ENCODE results near the gene NECAB2.

The NECAB2 gene

DNA sequence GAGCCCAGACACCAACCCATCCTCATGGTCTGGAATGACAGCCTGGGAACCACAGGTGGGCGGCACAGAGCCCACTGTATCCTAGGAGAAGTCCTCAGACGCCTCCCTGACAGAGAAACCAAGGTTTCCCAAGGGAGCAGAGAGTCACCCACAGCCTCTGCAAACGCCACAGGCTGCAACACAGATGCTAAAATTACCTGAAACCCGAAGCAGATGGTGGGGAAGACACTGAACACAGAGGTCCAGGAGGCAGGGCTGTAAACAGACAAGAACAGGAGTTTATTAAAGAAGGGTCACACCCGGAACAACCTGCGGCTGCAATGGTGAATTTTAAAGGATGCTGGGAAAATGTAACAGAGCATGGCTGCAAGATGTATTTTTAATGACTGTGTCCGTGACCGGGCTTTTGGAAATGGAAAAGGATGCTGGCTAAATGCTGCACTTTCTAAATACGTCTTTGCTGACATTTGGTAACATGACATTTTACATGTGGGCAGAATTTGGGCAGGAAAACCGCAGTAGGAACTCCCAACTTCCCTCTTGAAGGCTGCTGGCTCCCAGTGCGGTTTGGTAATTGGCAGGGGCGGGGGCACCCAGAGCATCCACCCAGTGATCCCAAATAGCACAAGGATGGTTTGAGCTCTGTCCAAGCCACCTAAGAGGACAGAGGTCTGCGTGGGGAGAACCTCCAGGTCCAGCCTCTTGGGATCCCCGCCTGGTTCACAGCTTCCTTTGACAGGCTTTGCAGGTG lies 61.4 kb downstream of the NECAB2 start:
- DNase-seq = no peak

DNA sequence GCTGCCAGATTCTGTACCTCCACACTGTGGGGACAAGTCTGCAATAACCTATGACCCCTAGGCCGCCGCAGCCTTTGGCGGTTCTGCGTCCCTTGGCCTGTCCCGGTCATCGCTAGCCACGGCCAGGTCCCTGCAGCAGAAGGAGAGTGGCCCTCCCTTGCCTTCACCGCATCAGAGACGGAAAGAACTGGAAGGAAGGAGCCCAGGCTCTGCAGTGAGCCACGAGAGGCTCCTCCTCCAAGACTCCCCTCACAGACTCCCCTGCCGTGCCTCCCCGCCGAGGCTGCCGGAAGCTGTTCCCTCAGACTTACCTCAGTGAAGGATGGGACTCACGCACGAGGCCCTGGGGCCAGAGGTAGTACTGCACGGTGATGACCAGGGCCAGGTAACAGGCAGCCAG lies 63.5 kb downstream of the NECAB2 start:
- DNase-seq = no peak

DNA sequence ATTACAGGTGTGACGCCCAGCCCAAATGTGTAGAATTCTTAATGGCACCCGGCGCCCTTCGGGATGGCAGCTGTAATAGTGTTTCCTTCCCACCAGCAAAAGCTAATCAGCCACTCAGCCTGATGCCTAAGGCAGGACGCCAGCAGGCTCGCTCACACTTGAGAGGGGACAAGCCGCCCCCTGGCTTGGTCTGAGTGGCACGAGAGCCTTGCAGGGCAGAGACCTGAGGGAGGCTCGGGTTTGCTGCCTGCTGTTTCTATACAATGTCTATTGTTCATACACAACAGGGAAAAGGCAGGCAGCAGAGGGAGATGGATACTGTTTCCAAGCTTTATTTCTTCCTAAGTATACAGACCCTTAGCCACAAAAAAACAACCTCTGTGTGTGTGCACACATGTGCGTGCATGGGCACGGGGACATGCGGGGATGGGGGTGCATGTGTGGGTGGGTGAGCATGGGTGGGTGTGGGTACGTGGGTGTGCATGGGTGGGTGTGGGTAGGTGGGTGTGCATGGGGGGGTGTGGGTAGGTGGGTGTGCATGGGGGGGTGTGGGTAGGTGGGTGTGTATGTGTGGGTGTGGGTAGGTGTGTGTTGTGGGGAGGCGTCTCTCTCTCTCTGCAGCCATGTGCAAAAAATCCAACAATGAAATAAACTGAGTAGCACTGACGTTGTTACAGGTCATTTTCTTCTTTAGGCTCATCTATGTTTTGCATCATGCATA lies 64.6 kb downstream of the NECAB2 start:
- DNase-seq = peak; percentile 38

DNA sequence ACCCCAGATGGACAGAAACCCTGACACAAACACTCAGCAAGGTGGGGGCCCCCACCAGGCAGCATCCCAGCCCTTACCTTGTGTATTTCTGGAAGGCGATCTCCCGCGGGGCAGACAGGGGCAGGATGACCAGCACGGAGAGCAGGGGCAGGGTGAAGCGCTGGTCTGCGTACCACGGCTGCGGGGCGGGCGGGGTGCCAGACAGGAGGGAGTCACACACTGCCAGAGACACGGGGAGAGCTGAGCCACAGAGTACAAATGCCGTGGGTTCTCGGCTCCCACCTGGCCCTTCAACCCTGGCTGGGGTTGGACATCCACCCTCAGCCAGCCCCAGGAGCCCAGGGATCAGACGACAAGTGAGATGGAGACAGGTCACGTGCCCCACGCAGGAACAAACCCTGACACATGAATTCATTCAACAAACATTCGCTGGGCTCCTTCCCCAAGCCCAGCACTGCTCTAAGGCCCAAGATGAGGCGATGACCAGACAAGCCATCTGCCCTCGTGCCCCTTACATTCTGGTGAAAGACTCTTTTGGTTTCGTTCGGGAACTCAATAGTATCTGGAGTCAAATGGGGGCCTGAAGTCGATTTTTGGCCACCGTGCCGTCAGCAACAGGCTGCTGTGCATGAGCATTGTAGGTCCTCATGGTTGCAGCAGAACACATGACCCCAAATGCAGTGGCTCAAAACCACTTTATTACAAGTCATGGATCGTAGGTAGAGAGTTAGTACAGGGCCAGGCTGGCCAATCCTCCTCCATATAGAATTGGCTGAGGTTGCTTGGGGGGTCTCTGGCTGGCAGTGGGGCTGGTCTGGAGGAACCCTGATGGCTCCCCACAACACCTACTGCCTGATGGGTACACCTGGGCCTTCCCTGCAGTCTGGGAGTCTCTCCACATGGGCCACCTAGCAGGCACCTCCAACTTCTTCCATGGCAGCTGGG lies 65.5 kb downstream of the NECAB2 start:
- DNase-seq = no peak

DNA sequence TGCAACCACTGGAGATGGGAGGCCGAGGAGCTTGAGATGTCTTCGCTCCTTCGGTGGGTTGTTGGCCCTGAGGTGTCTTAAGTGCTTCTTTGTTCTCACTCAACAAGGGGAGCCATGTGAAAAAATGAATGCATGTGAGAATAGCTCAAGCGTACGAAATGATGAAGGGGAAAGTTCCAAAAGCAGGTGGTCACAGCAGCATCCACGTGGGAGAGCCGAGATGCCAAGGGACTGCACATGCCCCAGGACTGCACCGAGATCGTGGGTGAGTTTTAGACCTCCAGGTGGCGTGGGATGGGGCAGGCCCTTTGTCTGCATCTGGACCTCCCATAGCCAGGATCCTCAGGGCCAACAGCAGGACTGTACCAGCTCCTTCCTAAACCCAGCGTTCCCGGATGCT lies 66.5 kb downstream of the NECAB2 start:
- DNase-seq = no peak

DNA sequence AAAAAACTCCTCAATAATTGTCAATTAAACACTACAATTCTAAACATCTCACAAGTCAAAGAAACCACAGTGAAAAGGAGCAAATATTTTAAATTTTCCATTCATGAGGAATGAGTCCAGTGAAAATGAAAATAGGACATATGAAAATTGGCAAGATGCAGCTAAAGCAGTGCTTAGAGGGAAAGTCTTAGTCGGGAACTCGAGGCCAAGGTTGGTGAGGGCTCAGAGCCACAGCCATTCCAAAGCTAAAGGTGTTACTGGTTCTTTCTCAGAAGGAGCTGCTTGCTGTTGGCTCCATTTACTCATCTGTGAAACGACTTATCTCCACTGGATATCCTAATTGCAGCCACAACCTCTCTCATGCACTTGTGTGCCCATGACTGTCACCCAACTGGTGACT lies 68.1 kb downstream of the NECAB2 start:
- DNase-seq = no peak

DNA sequence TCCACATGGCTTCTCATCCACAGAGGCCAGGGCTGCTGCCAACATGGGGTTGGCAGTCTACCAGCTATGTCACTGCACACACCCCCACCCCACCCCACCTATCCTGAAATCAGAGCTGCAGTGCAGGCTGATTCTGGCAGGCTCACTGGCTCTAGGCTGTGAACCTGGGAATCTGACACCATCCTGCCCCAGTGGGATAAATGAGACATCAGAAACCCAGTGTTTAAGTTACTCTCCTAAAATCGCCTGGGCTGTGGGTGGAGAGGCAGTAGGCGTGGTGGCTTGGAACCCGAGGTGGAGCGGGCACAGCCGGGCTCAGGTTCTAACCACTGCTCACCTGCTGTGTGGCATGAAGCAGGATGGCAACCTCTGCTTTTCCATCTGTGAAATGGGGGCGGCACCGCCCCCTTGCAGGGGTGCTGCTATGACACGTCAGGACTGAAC lies 69.0 kb downstream of the NECAB2 start:
- DNase-seq = no peak

DNA sequence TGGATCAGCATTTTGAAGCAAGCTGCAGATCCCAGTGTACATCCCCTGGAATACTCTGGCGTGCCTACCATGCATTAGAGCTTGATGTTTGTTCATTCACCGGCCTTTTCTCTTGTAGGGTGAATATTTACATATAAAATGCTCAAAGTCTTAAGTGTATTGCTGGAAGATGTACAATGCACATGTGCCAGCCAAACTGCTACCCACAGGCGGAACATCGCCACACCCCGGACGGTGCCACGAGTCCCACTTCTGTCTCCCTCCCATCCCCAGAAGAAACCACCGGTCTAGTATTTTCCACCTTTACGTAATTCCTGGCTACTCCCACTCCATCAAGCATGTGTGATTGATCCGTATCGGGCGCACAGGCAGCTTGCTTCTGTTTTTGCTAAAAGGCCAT lies 70.4 kb downstream of the NECAB2 start:
- DNase-seq = no peak

DNA sequence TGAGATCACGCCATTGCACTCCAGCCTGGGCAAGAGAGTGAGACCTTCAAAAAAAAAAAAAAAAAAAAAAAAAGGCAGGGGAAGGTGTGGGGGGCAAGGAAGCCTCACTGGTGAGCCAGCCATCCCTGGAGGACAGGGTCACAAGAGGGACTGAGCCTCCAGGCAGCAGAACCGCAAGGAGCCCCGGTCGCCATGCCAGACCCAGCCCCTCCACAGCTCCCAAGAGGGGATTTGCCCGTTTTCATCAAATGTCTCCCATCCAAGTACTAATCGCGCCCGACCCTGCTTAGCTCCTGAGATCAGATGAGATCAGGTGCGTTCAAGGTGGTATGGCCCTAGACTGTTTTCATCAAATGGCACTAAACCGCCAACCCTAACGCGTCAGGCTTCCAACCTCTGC lies 71.7 kb downstream of the NECAB2 start:
- DNase-seq = no peak

DNA sequence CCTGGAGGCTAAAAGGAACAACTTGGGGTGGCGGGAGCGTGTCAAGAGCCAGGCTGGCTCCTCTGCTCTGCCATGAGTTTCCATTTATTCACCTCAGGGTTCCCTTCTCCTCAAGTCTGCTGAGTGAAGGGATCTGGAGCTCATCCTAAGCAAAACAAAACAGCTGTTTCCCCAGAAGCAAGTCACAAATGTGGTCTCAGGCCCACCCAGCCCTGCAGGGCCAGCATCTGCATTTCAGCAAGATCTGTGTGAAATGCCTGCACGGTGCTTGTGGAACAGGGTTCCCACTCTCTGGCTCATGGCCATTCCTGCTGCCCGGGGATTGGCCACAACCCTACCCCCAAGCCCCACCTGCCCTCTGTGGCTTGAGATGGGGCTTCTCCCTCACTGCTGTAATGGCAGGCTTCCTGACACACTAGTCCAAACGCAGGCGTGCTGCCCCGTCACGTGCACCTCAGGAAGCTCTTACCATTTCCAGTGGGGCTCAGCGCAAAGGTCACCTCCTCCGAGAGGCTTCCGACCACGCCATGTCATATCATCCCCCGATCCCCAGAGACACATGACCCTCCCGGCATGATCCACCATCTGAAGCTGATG lies 72.3 kb downstream of the NECAB2 start:
- DNase-seq = no peak

DNA sequence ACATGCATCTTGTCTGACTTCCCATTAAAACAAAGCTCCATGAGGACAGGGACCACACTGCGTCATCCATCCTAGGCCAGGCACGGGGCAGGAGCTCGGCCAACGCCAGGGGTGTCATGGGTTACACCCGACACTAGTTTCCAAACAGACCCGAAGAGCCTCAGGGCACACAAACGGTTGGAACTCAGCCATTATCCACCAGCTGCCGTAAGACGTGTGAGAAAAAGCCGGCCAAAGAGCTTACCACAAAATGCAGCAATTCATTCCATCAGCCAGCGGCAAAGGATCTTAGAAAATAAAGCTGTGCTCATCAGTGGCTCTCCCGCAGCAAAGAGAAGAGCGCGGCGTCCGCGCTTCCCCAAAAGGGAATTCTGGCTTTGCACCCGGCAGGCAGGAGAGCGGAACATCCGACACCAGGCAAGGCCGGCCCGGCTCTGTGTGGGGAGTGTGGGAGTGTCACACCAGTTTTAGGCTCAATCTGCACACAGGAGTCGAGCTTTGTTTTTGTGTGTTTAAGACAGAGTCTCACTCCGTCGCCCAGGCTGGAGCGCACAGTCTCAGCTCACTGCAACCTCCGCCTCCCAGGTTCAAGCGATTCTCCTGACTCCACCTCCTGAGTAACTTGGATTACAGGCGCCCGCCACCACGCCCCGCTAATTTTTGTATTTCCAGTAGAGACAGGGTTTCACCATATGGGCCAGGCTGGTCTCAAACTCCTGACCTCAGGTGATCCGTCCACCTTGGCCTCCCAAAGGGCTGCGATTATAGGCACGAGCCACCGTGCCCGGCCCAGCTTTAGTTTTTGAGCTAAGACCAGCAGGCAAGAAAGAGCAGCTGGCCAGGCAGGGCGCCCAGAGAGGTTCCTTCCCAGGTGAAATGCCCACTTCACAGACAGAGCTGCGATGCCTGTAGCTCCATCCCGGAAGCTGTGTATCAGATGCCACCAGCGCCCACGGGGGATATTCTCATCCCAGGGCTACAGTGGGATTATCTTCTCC lies 73.1 kb downstream of the NECAB2 start:
- peak; percentile 23 for DNase-seq

DNA sequence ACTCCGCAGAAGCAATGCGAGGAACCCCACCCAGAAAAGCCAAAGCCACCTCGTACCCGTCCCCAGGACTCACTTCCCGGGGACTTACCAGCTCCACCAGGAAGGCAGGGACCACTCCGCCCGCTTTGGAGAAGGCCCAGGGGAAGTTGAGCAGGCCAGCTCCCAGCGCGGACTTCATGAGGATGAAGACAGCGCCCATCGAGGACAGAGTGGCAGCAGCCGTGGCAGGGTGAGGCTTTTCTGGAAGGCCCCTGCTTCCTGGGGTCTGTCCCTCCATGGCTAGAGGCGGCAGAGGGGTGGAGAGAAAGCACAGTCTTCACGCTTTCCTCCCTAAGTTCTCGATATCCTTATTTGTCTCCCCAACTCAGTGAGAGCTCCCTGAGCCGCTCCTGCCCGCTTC lies 73.8 kb downstream of the NECAB2 start:
- no peak for DNase-seq

DNA sequence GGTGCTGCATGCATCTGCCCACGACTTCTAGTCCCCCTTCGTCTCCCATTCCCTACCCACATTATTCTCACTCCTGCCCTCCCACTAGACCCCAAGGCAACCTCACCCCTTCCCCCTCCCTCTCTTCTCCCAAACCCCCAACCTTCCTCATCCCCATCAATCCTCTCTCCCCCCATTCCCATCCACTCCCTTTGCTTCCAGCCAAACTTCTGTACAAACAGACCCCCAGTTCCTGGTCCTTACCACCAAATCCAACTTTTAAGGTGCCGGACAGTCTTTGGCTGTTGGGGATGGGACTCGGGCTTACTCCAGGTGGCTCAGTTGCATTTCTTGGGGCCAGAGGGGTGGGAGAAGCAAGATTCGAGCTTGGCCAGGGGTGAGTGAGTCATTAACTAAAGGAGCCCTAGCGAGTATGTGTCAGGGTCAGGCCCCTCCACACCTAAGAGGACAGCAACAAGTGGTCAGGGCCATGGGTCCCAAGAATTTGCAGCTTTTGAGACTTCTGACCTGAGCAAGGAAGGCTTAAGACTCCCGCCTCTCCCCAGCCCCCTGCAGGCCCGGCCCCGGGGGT lies 74.3 kb downstream of the NECAB2 start, which contains the start of gene SLC38A8:
TSS of gene SLC38A8 (minus strand) at position 488 of the 571 bp plus-strand sequence. CDS start 638 bp downstream, outside the sequence.
- no peak for DNase-seq

DNA sequence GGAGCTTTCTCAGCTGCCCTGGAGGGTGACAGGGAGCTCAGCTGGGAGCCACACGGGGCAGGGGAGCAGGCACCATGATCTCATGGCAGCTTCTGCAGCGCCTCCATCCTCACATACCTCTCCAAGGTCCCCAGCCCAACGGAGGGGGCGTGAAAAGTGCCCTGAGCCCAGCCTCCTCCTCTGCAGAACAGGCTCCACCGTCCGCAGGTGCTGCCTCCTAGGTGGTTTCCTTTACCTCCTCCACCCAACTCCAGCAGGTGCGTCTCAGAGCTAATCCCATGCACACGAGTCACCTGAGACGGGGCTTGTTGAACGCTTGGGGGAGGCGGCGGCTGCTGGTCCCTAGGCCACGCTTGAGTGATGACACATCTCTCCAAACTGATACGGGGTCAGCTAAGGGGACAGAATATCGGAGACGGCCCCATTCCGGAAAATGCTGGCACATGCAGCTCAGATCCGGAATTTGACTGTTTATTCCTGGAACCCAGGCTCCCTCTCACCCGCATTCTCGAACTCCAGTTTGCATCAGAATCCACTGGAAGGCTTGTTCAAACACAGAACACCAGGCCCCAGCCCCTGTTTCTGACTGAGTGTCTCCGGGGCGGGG lies 74.9 kb downstream of the NECAB2 start:
- DNase-seq = no peak

DNA sequence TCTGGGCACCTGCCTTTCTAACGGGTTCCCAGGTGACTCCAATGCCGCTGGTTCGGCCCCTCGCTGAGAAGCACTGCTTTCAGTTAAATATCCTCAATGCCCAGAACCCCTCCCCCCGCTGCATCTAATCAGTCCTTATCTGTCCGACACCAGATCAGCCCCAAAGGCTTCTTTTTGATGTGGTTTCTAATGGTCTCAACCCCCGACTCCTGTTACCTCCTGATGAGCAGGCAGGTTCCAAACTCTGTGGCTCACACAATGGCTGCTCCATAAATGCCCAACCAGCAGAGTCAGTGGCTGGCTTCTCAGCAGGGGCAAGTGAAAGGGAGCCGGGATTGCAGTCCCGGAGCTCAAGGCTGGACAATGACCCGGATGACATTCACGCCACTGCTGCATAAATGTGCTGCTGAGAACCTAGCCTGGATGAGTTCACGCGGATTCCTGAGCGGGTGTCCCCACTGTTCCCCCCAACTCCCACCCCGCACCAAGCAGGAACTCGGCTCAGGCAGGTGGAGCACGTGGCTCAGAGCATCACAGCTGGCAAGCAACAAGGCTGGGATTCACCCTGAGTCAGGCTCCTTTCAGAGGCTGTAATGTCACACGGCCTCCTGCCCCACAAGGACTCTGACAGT lies 75.6 kb downstream of the NECAB2 start:
- DNase-seq = no peak

DNA sequence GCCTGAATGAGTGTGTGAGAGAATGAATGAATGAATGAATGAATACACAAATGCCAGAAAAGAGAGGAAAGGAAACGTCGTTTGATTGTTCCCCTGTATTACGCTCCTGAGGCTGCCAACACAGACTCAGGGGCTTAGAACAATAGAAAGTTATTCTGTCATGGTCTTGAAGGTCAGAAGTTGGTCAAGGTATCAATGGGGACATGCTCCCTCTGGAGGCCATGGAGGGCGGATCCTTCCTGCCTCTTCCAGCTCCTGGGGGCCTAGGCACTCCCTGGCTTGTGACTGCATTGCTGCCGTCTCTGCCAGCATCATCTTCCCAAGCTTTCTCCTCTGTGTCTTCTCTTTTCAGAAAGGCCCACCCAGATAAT lies 76.1 kb downstream of the NECAB2 start:
- DNase-seq = no peak

DNA sequence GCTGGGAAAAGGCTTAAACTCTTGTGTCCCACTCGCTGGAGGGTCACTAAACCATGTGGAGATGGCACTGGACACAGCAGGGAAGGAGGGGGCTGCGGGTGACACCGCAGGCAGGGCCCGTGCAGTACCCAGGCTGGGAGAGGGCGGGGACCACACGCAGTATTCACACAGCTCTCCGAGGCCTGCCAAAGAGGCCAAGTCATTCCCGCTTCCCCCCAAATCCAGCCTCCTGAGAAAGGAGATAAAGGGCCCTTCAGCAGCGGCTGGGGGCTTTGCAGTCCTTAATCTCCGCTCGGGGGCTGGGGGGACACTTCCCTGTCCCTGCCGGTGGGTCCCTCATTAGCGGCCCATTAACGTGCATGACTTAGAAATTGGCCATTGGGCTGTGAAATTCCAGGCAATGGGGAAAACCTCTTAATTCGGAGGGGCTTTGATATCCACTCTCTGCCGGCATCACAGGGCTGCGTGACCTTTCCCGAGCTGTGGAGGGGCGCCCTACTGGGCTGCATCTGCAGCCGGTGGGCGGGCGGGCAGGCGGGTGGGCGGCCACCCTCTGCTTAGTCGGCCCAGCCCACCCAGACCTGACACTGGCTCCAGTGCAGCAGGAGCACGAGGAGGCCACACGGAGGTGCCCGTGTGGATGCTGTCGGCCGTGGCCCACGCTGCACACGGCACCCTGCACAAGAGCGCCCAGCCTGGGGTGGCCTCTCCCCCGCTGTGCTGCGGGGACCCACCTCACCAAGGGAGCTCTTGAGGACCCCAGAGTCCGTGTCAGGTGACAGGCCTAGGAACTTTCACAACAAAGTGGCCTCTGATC lies 77.2 kb downstream of the NECAB2 start:
- no peak for DNase-seq

DNA sequence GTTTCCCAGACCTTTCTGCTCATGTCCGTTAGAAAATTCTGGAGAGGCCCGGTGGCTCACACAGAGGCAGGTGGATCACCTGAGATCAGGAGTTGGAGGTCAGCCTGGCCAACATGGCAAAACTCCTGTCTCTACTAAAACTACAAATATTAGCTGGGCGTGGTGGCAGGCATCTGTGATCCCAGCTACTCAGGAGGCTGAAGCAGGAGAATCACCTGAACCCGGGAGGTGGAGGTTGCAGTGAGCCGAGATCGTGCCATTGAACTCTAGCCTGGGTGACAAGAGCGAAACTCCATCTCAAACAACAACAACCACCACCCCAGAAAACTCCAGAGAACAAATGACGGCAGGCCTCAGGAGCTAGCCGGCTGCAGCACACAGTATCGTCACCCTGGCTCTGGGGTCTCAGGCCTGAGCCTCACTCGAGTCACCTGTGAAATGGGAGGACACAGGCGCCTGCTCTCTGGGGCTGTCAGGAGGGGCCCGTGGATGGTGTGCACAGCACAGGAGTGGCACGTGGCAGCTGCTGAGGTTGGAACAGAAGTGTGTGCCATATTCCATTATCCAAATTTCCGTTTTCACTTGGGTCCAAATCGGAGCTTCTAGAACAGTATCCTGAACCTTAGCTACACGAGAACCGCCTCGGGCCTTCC lies 77.9 kb downstream of the NECAB2 start:
- DNase-seq = no peak

DNA sequence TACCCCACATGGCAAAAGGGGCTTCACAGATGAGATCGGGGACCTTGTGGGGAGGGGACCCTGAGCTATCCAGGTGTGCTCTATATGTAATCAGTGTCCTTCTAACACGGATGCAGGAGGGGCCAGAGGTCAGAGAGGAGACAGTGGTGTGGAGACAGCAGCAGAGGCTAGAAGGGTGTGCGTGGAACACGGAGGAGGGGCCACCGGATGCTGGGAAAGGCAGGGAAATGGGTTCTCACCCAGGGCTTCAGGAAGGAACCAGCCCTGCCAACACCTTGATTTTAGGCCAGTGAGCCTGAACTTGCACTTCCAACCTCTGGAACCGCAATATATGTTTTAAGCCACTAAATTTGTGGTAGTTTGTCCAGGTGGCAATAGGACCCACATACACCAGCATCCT lies 79.2 kb downstream of the NECAB2 start:
- no peak for DNase-seq
